Endothelial cell of umbilical vein (primary cell): ENCODE measurements around the gene PERCC1. TPM values are rescaled to one million over a fixed set of nuclear protein-coding genes. Genes with fewer than 3 reads are reported as not detected.
A peak's percentile ranks its signal among the peaks of the same experiment; 100 is the strongest.
"Not testable (repeated sequence)": the region's sequence is repeated elsewhere in the genome, so short reads cannot be mapped to it uniquely, and the experiment has no call there.

Experiments
- BruUV-seq: library from RNA; stranded (reverse); fragments of 400-500 nt; replicated peaks from 2 replicates; lab custom pipeline; 2021; lab: Mats Ljungman, UMichigan
- CTCF ChIA-PET: fragments of 300-600, 350-600 bp; sonication (Branson Sonifier 250); formaldehyde crosslinking; loops from one replicate; lab custom pipeline; 2021; ENCODE audit warnings: antibody characterized with exemption, inconsistent platforms; lab: Charles Lee
- POLR2A ChIA-PET: fragments of 300-600, 350-600 bp; sonication (Branson Sonifier 250); formaldehyde crosslinking; loops from one replicate; lab custom pipeline; 2021; ENCODE audit warnings: antibody characterized with exemption, inconsistent platforms; lab: Charles Lee
- DNase-seq: peaks from one replicate; pipeline ENCODE4 v3.0.0-alpha.2; 2011; ENCODE audit warnings: low read depth, low spot score
- FAIRE-seq: peaks from 2 replicates; lab custom pipeline; 2011; peaks lifted over from hg19 to GRCh38; lab: Jason Lieb, UNC
- H2AFZ ChIP-seq: 2 replicates; pipeline ENCODE4 v1.6.0; 2012; ENCODE audit warnings: low read depth, low read length, control low read depth, inconsistent platforms
- H3K27ac ChIP-seq: 2 replicates; pipeline ENCODE4 v1.5.1; 2011; ENCODE audit warnings: low read depth, mild to moderate bottlenecking, control low read depth, low read length, moderate library complexity; ENCODE audit not compliant: insufficient read depth
- H3K27me3 ChIP-seq, 2 experiments: 2 replicates each; pipeline versions ENCODE4 v1.6.0 to v1.6.1; 2011; ENCODE audit warnings: low read length in 2 of 2, mixed read lengths in 1 of 2; ENCODE audit not compliant: control insufficient read depth in 2 of 2, insufficient read depth in 2 of 2
- H3K36me3 ChIP-seq, 2 experiments: 2 replicates in 1 of 2; 3 replicates in 1 of 2; pipeline ENCODE4 v1.5.1; 2011; ENCODE audit warnings: low read length in 2 of 2, mild to moderate bottlenecking in 1 of 2, moderate library complexity in 1 of 2; ENCODE audit not compliant: control insufficient read depth in 2 of 2, insufficient read depth in 2 of 2; ENCODE audit errors: extremely low read depth in 1 of 2
- H3K4me1 ChIP-seq: 3 replicates; pipeline ENCODE4 v1.5.1; 2011; ENCODE audit warnings: mild to moderate bottlenecking, low read length; ENCODE audit not compliant: control insufficient read depth, insufficient read depth; ENCODE audit errors: extremely low read depth
- H3K4me2 ChIP-seq: 2 replicates; pipeline ENCODE4 v1.6.1; 2011; ENCODE audit warnings: low read length, control low read depth, mixed read lengths; ENCODE audit not compliant: insufficient read depth
- H3K4me3 ChIP-seq, 3 experiments: fragments of 200-600 bp in 1 of 3; sonication (generic), shearing (Covaris generic) in 1 of 3; replicated peaks in 1 of 3; 2 replicates each; pipeline ENCODE4 v1.5.1; 2011 to 2016; ENCODE audit warnings: control low read depth in 3 of 3, low read length in 3 of 3, mild to moderate bottlenecking in 2 of 3, inconsistent platforms in 1 of 3, low read depth in 1 of 3, moderate library complexity in 1 of 3; ENCODE audit not compliant: insufficient read depth in 1 of 3
- H3K79me2 ChIP-seq: 2 replicates; pipeline ENCODE4 v1.6.0; 2012; ENCODE audit warnings: low read length, inconsistent platforms; ENCODE audit not compliant: control insufficient read depth, insufficient read depth
- H3K9ac ChIP-seq: replicated peaks from 2 replicates; pipeline ENCODE3; 2011; ENCODE audit warnings: low read length, control low read depth; ENCODE audit not compliant: insufficient read depth; ENCODE audit errors: extremely low read depth
- H3K9me1 ChIP-seq: replicated peaks from 3 replicates; pipeline ENCODE4 v1.6.0; 2011; ENCODE audit warnings: mild to moderate bottlenecking, low read length; ENCODE audit not compliant: control insufficient read depth, insufficient read depth; ENCODE audit errors: extremely low read depth
- H3K9me3 ChIP-seq: replicated peaks from 2 replicates; pipeline ENCODE4 v1.5.1; 2012; ENCODE audit warnings: low read length, inconsistent platforms; ENCODE audit not compliant: control insufficient read depth, insufficient read depth
- H4K20me1 ChIP-seq: replicated peaks from 2 replicates; pipeline ENCODE3; 2011; ENCODE audit warnings: mild to moderate bottlenecking, low read length; ENCODE audit not compliant: control insufficient read depth, insufficient read depth; ENCODE audit errors: extremely low read depth
- CTCF ChIP-seq, 2 donors: IDR thresholded peaks; 1 replicate in 1 of 2; 2 replicates in 1 of 2; pipeline ENCODE4 v1.5.1; 2011; ENCODE audit warnings: low read length in 2 of 2, mild to moderate bottlenecking in 2 of 2, moderate library complexity in 2 of 2, control low read depth in 1 of 2, inconsistent platforms in 1 of 2, low read depth in 1 of 2; ENCODE audit not compliant: insufficient read depth in 1 of 2; ENCODE audit errors: extremely low read depth in 1 of 2
- EZH2 ChIP-seq: IDR thresholded peaks from 2 replicates; pipeline ENCODE4 v1.6.1; 2012; ENCODE audit warnings: borderline replicate concordance, low read depth, mild to moderate bottlenecking, moderate library complexity, low read length, inconsistent platforms; ENCODE audit not compliant: severe bottlenecking
- FOS ChIP-seq: IDR thresholded peaks from 2 replicates; pipeline ENCODE4 v1.6.1; 2011; ENCODE audit warnings: mild to moderate bottlenecking, low read length, moderate library complexity, borderline replicate concordance; ENCODE audit not compliant: insufficient read depth
- GATA2 ChIP-seq: IDR thresholded peaks from 2 replicates; pipeline ENCODE4 v1.7.0; 2011; ENCODE audit warnings: low read depth, mild to moderate bottlenecking, moderate library complexity, mixed read lengths, low read length; ENCODE audit not compliant: insufficient read length, insufficient read depth
- JUN ChIP-seq: IDR thresholded peaks from 2 replicates; pipeline ENCODE4 v1.6.1; 2011; ENCODE audit warnings: borderline replicate concordance, low read depth; ENCODE audit not compliant: insufficient read length, insufficient read depth
- MAX ChIP-seq: IDR thresholded peaks from 2 replicates; pipeline ENCODE4 v1.6.1; 2011; ENCODE audit not compliant: insufficient read depth, insufficient read length
- MYC ChIP-seq: IDR thresholded peaks from one replicate; pipeline ENCODE4 v1.6.1; 2011; ENCODE audit warnings: mild to moderate bottlenecking, low read depth, low read length
- POLR2A ChIP-seq: IDR thresholded peaks from 2 replicates; pipeline ENCODE4 v1.6.1; 2012; ENCODE audit warnings: low read depth, mild to moderate bottlenecking, control low read depth, low read length
- POLR2AphosphoS5 ChIP-seq: IDR thresholded peaks from 2 replicates; pipeline ENCODE4 v1.6.1; 2012; ENCODE audit warnings: low read depth, mild to moderate bottlenecking, control low read depth, low read length, moderate library complexity; ENCODE audit not compliant: insufficient read depth
- dilution Hi-C: fragments of 300-500 bp; cut with MboI; formaldehyde crosslinking; loops from one replicate; pipeline ENCODE4 v1.15.0; 2019; ENCODE audit warnings: low sequenced_read_pairs; ENCODE audit not compliant: extremely low pct_ligation_motif_present
- intact Hi-C: fragments of 100-400 bp; cut with micrococcal nuclease; formaldehyde crosslinking; loops from one replicate; pipeline ENCODE4 v1.10.0; 2022
- polyA plus RNA-seq, 4 experiments: library from polyadenylated mRNA; depleted of rRNA in 3 of 4; stranded (reverse) in 3 of 4; unstranded in 1 of 4; fragments of >200 nt; gene quantifications; 2 replicates each; pipeline versions ENCODE4 v1.2.1 to v1.2.3, GENCODE V29; 2011 to 2012; ENCODE audit warnings: missing spikeins in 1 of 4
- total RNA-seq: library from RNA; stranded (reverse); gene quantifications from 2 replicates; pipeline ENCODE4 v1.2.3, GENCODE V29; 2021

The PERCC1 gene
- total and polyA plus RNA-seq, 2 donors (not counting 3 experiments of a cell fraction or from before 2014, with no cell fraction given), result not detected

- FAIRE-seq, result peak; percentile 15
- H3K4me2 ChIP-seq, result no peak overlapping the region
Measured at GRCh38 chr16:1468426-1468810, 37.5 kb downstream of the PERCC1 start.

GRCh38 chr16:1469141-1469540 is 38.3 kb downstream of the PERCC1 start:
- H2AFZ ChIP-seq, H3K36me3 ChIP-seq, DNase-seq, FAIRE-seq, dilution Hi-C loops, BruUV-seq, H4K20me1 ChIP-seq, intact Hi-C loops, H3K4me1 ChIP-seq, H3K4me3 ChIP-seq, H3K4me2 ChIP-seq, H3K9me3 ChIP-seq, H3K9me1 ChIP-seq, CTCF ChIA-PET, H3K27me3 ChIP-seq, H3K27ac ChIP-seq, H3K9ac ChIP-seq, POLR2A ChIA-PET: not testable (repeated sequence)
- H3K79me2 ChIP-seq, result peaks cover 26% of the 10 kb centered on the region

More at GRCh38 chr16:1468426-1468810, 37.5 kb downstream of the PERCC1 start:
- no TSS peak for BruUV-seq
- Histone ChIP-seq H4K20me1 (no peaks in the 10 kb centered on the region), H3K9me3 (no peaks in the 10 kb centered on the region), H3K79me2 (peaks cover 22% of the 10 kb centered on the region), H3K4me3 (no peak overlapping the region), H3K9ac (no peak overlapping the region), H3K27ac (no peak overlapping the region), H3K9me1 (no peaks in the 10 kb centered on the region), H3K4me1 (no peaks in the 10 kb centered on the region), H3K27me3 (no peaks in the 10 kb centered on the region), H2AFZ (no peak overlapping the region), H3K36me3 (peaks cover 0 to 6% of the 10 kb centered on the region in 2 experiments)
- intact Hi-C loops, result no loop called here
- TF ChIP-seq FOS, result no peak
- no peak for TF ChIP-seq CTCF (IDR thresholded peaks at IDR 0.05; ENCODE audit: extremely low read depth in 1 of 2, insufficient read depth in 1 of 2, low read depth in 1 of 2, low read length in 2 of 2)
- no peak for TF ChIP-seq POLR2AphosphoS5
- no peak for TF ChIP-seq POLR2A
- TF ChIP-seq EZH2, result no peak
- no peak for TF ChIP-seq MYC
- no peak for TF ChIP-seq GATA2
- no peak for TF ChIP-seq MAX
- TF ChIP-seq JUN, result no peak
- no peak for DNase-seq
- POLR2A ChIA-PET, result interaction anchor here (0.5 kb wide), 1 partner anchor 252 kb away, joined by 3 read pairs; no protein-coding TSS in a partner anchor
- dilution Hi-C loops, result no loop called here
- CTCF ChIA-PET, result no interaction called here
